ENCODE data around the gene OR56B1. TPM values are rescaled to one million over a fixed set of nuclear protein-coding genes. Genes with fewer than 3 reads are reported as not detected.
A peak's percentile ranks its signal among the peaks of the same experiment; 100 is the strongest.

The OR56B1 gene
- polyA plus RNA-seq, 1 experiment: not detected

DNA sequence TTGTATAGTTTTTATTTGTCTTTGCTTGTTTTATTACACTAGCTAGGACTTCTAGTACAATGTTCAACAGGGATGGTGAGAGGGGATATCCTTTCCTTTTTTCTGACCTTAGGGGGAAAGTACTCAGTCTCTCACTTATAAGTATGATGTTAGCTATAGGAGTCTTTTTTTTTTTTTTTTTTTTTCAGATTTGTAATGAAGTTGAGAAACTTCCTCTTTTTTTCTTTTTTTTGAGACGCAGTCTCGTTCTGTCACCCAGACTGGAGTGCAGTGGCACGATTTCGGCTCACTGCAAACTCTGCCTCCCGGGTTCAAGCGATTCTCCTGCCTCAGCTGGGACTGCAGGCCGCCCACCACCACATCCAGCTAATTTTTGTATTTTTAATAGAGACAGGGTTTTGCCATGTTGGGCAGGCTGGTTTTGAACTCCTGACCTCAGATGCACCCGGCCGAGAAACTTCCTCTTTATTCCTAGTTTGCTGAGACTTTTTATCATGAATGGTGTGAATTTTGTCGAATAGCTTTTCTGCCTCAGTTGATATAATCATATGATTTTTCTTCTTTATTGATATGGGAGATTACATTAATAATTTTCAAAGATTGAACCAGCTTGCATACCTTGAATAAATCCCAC is 35.7 kb upstream of the OR56B1 start:
- ChIA-PET CTCF (no interaction called here), POLR2A (no interaction called here)
- no peak for DNase-seq (ENCODE audit: low read depth)
- Histone ChIP-seq H3K4me3 (ENCODE audit: low read depth, low read length) (no peak overlapping the region), H3K36me3 (ENCODE audit: control insufficient read depth, insufficient read depth, low read length) (peaks cover 5% of the 10 kb centered on the region), H3K27me3 (ENCODE audit: control insufficient read depth, insufficient read depth, low read length) (no peaks in the 10 kb centered on the region)
- no peak for TF ChIP-seq CTCF (IDR thresholded peaks at IDR 0.05; ENCODE audit: insufficient read depth, low read depth, low read length)

DNA sequence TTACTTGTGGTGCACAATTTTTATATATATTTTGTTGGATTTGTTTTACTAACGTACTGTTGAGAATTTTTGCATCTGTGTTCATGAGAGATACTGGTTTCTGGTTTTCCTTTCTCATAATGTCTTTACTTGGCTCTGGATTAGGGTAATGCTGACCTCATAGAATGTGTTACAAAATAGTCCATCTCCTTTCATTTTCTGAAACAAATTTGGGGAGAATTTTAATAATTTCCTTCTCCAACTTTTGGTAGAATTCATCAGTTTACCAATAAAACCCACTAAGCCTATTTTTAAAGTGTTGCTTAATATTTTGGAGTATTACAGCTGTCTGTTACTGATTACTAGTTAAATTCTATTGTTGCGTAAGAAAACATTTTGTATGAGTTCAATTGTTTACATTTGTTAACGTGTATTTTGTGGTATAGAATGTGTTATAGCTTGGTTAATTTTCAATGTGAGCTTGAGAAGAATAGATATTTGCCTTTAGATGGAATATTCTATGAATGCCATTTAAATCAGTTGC is 35.1 kb upstream of the OR56B1 start:
- DNase-seq (ENCODE audit: low read depth): no peak
- no peaks in the 10 kb centered on the region for H3K27me3 ChIP-seq (ENCODE audit: control insufficient read depth, insufficient read depth, low read length)
- CTCF ChIA-PET: no interaction called here
- TF ChIP-seq CTCF (IDR thresholded peaks at IDR 0.05; ENCODE audit: insufficient read depth, low read depth, low read length): no peak
- H3K36me3 ChIP-seq (ENCODE audit: control insufficient read depth, insufficient read depth, low read length): peaks cover 3% of the 10 kb centered on the region
- POLR2A ChIA-PET: no interaction called here
- H3K4me3 ChIP-seq (ENCODE audit: low read depth, low read length): no peak overlapping the region

- ChIA-PET POLR2A (no interaction called here), CTCF (interaction anchor here (1.5 kb wide), 1 partner anchor 9 kb away, joined by 3 read pairs; no protein-coding TSS in a partner anchor)
- peaks cover 7% of the 10 kb centered on the region for H3K36me3 ChIP-seq (ENCODE audit: control insufficient read depth, insufficient read depth, low read length)
- no peaks in the 10 kb centered on the region for H3K27me3 ChIP-seq (ENCODE audit: control insufficient read depth, insufficient read depth, low read length)
- H3K4me3 ChIP-seq (ENCODE audit: low read depth, low read length): no peak overlapping the region
- DNase-seq (ENCODE audit: low read depth): no peak
- no peak for TF ChIP-seq CTCF (IDR thresholded peaks at IDR 0.05; ENCODE audit: insufficient read depth, low read depth, low read length)
Measured at GRCh38 chr11:5703741-5704536, 32.3 kb upstream of the OR56B1 start.

GRCh38 chr11:5705688-5706087 is 30.6 kb upstream of the OR56B1 start:
- H3K4me3 ChIP-seq (ENCODE audit: low read depth, low read length): no peak overlapping the region
- CTCF ChIA-PET: no interaction called here
- no peak for TF ChIP-seq CTCF (IDR thresholded peaks at IDR 0.05; ENCODE audit: insufficient read depth, low read depth, low read length)
- no peak for DNase-seq (ENCODE audit: low read depth)
- POLR2A ChIA-PET: no interaction called here
- H3K27me3 ChIP-seq (ENCODE audit: control insufficient read depth, insufficient read depth, low read length): no peaks in the 10 kb centered on the region
- H3K36me3 ChIP-seq (ENCODE audit: control insufficient read depth, insufficient read depth, low read length): peaks cover 9% of the 10 kb centered on the region

DNA sequence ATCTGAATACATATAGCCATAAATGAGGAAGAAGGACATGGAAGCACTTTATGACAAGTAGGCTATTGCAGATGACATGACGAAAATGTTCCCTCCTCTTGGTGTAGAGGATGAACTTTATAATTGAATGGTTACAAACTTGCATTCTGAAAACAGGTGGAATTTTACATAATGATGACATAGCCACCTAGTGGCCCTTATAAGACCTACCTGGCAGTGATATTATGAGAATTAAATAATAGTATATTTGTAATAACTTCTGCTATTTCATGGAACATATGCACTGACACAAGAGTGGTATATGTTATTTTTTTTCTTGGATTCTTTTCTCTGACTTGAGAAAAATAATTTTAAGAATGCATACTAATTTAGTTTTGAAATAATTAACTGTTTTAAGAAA is 23.7 kb upstream of the OR56B1 start:
- CTCF ChIA-PET: no interaction called here
- H3K4me3 ChIP-seq (ENCODE audit: low read depth, low read length): no peak overlapping the region
- POLR2A ChIA-PET: no interaction called here
- DNase-seq (ENCODE audit: low read depth): no peak
- peaks cover 6% of the 10 kb centered on the region for H3K36me3 ChIP-seq (ENCODE audit: control insufficient read depth, insufficient read depth, low read length)
- TF ChIP-seq CTCF (IDR thresholded peaks at IDR 0.05; ENCODE audit: insufficient read depth, low read depth, low read length): peak; percentile 33; the same call in 1 of the 2 replicates
- H3K27me3 ChIP-seq (ENCODE audit: control insufficient read depth, insufficient read depth, low read length): no peaks in the 10 kb centered on the region
